HEK293T (cell line): Measurements from ENCODE around the gene H6PD.

Experiments used
- CTCF ChIA-PET: fragments of 350-600 bp; formaldehyde crosslinking; extraction: SDS; loops from one replicate; lab custom pipeline; 2021; ENCODE audit warnings: antibody characterized with exemption, inconsistent platforms; lab: Yijun Ruan, JAX
- POLR2A ChIA-PET: fragments of 350-600 bp; formaldehyde crosslinking; extraction: SDS; loops from one replicate; lab custom pipeline; 2020; ENCODE audit warnings: antibody characterized with exemption, inconsistent platforms; lab: Yijun Ruan, JAX
- DNase-seq: peaks from one replicate; pipeline ENCODE4 v3.0.0; 2012; ENCODE audit warnings: mixed read lengths; ENCODE audit errors: extremely low spot score
- ARNT ChIP-seq: fragments of 450-650 bp; IDR thresholded peaks from 2 replicates; pipeline ENCODE4 v1.6.1; 2017; ENCODE audit warnings: mild to moderate bottlenecking
- BHLHE40 ChIP-seq: fragments of 450-650 bp; IDR thresholded peaks from 2 replicates; pipeline ENCODE4 v1.6.1; 2016; ENCODE audit warnings: mild to moderate bottlenecking, moderate library complexity, borderline replicate concordance
- CTBP1 ChIP-seq: fragments of 450-650 bp; IDR thresholded peaks from 2 replicates; pipeline ENCODE4 v1.6.1; 2016; ENCODE audit warnings: borderline replicate concordance
- ELF4 ChIP-seq: fragments of 450-650 bp; IDR thresholded peaks from 2 replicates; pipeline ENCODE4 v1.6.1; 2017; ENCODE audit warnings: antibody characterized with exemption
- FOXA1 ChIP-seq: fragments of 450-650 bp; IDR thresholded peaks from 2 replicates; pipeline ENCODE4 v1.6.1; 2016; ENCODE audit warnings: mild to moderate bottlenecking
- FOXK2 ChIP-seq: fragments of 450-650 bp; IDR thresholded peaks from 2 replicates; pipeline ENCODE4 v1.6.1; 2016; ENCODE audit warnings: mild to moderate bottlenecking
- FOXM1 ChIP-seq: fragments of 450-650 bp; IDR thresholded peaks from 2 replicates; pipeline ENCODE4 v1.6.1; 2017; ENCODE audit warnings: mild to moderate bottlenecking, borderline replicate concordance
- HDGF ChIP-seq: fragments of 450-650 bp; IDR thresholded peaks from 2 replicates; pipeline ENCODE4 v1.6.1; 2017; ENCODE audit warnings: antibody characterized with exemption, borderline replicate concordance
- L3MBTL2 ChIP-seq: fragments of 450-650 bp; conservative IDR thresholded peaks from 2 replicates; pipeline ENCODE4 v1.6.1; 2016; ENCODE audit warnings: mild to moderate bottlenecking
- LEF1 ChIP-seq: fragments of 450-650 bp; IDR thresholded peaks from 2 replicates; pipeline ENCODE4 v1.6.1; 2017; ENCODE audit warnings: mild to moderate bottlenecking, borderline replicate concordance
- NFRKB ChIP-seq: fragments of 450-650 bp; IDR thresholded peaks from 2 replicates; pipeline ENCODE4 v1.6.1; 2016; ENCODE audit warnings: mild to moderate bottlenecking, moderate library complexity
- PKNOX1 ChIP-seq: fragments of 450-650 bp; IDR thresholded peaks from 2 replicates; pipeline ENCODE4 v1.6.1; 2016
- SP1 ChIP-seq: fragments of 450-650 bp; IDR thresholded peaks from 2 replicates; pipeline ENCODE4 v1.6.1; 2017
- SUZ12 ChIP-seq: fragments of 450-650 bp; IDR thresholded peaks from 2 replicates; pipeline ENCODE4 v1.6.1; 2016; ENCODE audit warnings: mild to moderate bottlenecking
- TARDBP ChIP-seq: fragments of 450-650 bp; IDR thresholded peaks from 2 replicates; pipeline ENCODE4 v1.6.1; 2016
- ZNF384 ChIP-seq: fragments of 450-650 bp; IDR thresholded peaks from 2 replicates; pipeline ENCODE4 v1.6.1; 2016

Gene H6PD

GRCh38 chr1:9211291-9211811 lies 23.2 kb upstream of the H6PD start:
- ChIA-PET POLR2A (no interaction called here), CTCF (no interaction called here)
- no peak for DNase-seq
- TF ChIP-seq SP1 (no peak), NFRKB (no peak), FOXM1 (no peak), TARDBP (no peak), ELF4 (no peak), ARNT (no peak), FOXK2 (no peak), LEF1 (no peak), L3MBTL2 (no peak)

GRCh38 chr1:9212735-9213134 lies 21.8 kb upstream of the H6PD start:
- no peak for DNase-seq
- CTCF ChIA-PET: no interaction called here
- TF ChIP-seq FOXM1 (no peak), BHLHE40 (no peak), FOXA1 (no peak)
- POLR2A ChIA-PET: no interaction called here

GRCh38 chr1:9213956-9214355 lies 20.6 kb upstream of the H6PD start:
- ChIA-PET CTCF (no interaction called here), POLR2A (no interaction called here)
- no peak for TF ChIP-seq SUZ12
- TF ChIP-seq CTBP1: no peak
- no peak for TF ChIP-seq HDGF
- TF ChIP-seq L3MBTL2: no peak
- no peak for TF ChIP-seq BHLHE40
- DNase-seq: no peak

- TF ChIP-seq FOXK2 (no peak), ZNF384 (no peak), TARDBP (no peak), ELF4 (no peak), NFRKB (no peak), HDGF (no peak), ARNT (no peak), PKNOX1 (no peak), CTBP1 (no peak), L3MBTL2 (no peak), BHLHE40 (no peak), SUZ12 (no peak), LEF1 (no peak)
- POLR2A ChIA-PET: no interaction called here
- CTCF ChIA-PET: no interaction called here
- no peak for DNase-seq
Measured at GRCh38 chr1:9218917-9219316, 15.7 kb upstream of the H6PD start.

GRCh38 chr1:9222846-9223625 lies 11.5 kb upstream of the H6PD start:
- ChIA-PET POLR2A (no interaction called here), CTCF (no interaction called here)
- DNase-seq: no peak

GRCh38 chr1:9224664-9225410 lies 9.7 kb upstream of the H6PD start:
- TF ChIP-seq SP1 (no peak), FOXK2 (no peak), LEF1 (no peak), ARNT (no peak), HDGF (no peak), BHLHE40 (no peak), SUZ12 (no peak), L3MBTL2 (no peak), ELF4 (no peak), PKNOX1 (no peak), TARDBP (no peak), FOXA1 (no peak), NFRKB (no peak), ZNF384 (no peak), CTBP1 (no peak), FOXM1 (no peak)
- POLR2A ChIA-PET: interaction anchor here (1.6 kb wide), 1 partner anchor 10 kb away, joined by 8 read pairs; the partner anchor contains the start of gene H6PD
- no peak for DNase-seq
- CTCF ChIA-PET: interaction anchor here (1.3 kb wide), 1 partner anchor 10 kb away, joined by 3 read pairs; the partner anchor contains the start of gene H6PD

More at GRCh38 chr1:9222846-9223625, 11.5 kb upstream of the H6PD start:
- TF ChIP-seq LEF1: no peak
- TF ChIP-seq ARNT: no peak
- no peak for TF ChIP-seq ELF4
- no peak for TF ChIP-seq HDGF
- no peak for TF ChIP-seq L3MBTL2
- TF ChIP-seq SP1: no peak
- no peak for TF ChIP-seq PKNOX1
- no peak for TF ChIP-seq BHLHE40
- no peak for TF ChIP-seq FOXM1
- no peak for TF ChIP-seq FOXA1
- no peak for TF ChIP-seq CTBP1
- TF ChIP-seq FOXK2: no peak
- TF ChIP-seq SUZ12: no peak
- no peak for TF ChIP-seq ZNF384
